Stimulated activated CD8-positive, alpha-beta memory T cell treated with anti-CD3 and anti-CD28 coated beads, Interleukin-7, amount 100 ng/mL, for 1 hour (primary cell): ENCODE data around the gene PCDHGA7.
"Not testable (repeated sequence)": the region's sequence is repeated elsewhere in the genome, so short reads cannot be mapped to it uniquely, and the experiment has no call there.

Experiments used
- DNase-seq, 2 donors: peaks; one replicate each; pipeline ENCODE4 v3.0.0-alpha.2; 2020; ENCODE audit warnings: low read depth in 2 of 2

PCDHGA7 gene

DNA sequence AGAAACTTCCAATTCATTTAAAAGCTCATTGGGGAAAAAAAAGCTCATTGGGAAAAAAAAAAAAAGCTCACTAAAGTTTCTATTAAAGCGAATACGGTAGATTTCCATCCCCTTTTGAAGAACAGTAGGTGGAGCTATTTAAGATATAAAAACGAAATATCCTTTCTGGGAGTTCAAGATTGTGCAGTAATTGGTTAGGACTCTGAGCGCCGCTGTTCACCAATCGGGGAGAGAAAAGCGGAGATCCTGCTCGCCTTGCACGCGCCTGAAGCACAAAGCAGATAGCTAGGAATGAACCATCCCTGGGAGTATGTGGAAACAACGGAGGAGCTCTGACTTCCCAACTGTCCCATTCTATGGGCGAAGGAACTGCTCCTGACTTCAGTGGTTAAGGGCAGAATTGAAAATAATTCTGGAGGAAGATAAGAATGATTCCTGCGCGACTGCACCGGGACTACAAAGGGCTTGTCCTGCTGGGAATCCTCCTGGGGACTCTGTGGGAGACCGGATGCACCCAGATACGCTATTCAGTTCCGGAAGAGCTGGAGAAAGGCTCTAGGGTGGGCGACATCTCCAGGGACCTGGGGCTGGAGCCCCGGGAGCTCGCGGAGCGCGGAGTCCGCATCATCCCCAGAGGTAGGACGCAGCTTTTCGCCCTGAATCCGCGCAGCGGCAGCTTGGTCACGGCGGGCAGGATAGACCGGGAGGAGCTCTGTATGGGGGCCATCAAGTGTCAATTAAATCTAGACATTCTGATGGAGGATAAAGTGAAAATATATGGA, 48.0 kb downstream of the PCDHGA7 start, which contains the start of gene PCDHGA12:
Gene PCDHGA12, plus strand, starts transcription at position 176 of the 782 bp plus-strand sequence. Its CDS starts 253 bp downstream, at position 429.
- no peak for DNase-seq

DNA sequence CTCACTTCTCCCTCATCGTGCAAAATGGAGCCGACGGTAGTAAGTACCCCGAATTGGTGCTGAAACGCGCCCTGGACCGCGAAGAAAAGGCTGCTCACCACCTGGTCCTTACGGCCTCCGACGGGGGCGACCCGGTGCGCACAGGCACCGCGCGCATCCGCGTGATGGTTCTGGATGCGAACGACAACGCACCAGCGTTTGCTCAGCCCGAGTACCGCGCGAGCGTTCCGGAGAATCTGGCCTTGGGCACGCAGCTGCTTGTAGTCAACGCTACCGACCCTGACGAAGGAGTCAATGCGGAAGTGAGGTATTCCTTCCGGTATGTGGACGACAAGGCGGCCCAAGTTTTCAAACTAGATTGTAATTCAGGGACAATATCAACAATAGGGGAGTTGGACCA, 48.7 kb downstream of the PCDHGA7 start:
- no peak for DNase-seq

DNA sequence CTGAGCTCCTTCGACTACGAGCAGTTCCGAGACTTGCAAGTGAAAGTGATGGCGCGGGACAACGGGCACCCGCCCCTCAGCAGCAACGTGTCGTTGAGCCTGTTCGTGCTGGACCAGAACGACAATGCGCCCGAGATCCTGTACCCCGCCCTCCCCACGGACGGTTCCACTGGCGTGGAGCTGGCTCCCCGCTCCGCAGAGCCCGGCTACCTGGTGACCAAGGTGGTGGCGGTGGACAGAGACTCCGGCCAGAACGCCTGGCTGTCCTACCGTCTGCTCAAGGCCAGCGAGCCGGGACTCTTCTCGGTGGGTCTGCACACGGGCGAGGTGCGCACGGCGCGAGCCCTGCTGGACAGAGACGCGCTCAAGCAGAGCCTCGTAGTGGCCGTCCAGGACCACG, 49.8 kb downstream of the PCDHGA7 start:
- not testable (repeated sequence) for DNase-seq

DNA sequence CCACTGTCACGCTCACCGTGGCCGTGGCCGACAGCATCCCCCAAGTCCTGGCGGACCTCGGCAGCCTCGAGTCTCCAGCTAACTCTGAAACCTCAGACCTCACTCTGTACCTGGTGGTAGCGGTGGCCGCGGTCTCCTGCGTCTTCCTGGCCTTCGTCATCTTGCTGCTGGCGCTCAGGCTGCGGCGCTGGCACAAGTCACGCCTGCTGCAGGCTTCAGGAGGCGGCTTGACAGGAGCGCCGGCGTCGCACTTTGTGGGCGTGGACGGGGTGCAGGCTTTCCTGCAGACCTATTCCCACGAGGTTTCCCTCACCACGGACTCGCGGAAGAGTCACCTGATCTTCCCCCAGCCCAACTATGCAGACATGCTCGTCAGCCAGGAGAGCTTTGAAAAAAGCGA, 50.2 kb downstream of the PCDHGA7 start:
- not testable (repeated sequence) for DNase-seq

GRCh38 chr5:141434006-141434405, 51.5 kb downstream of the PCDHGA7 start:
- DNase-seq: no peak
